Daoy (cell line): ENCODE results near the gene HCN3. TPM values are rescaled to one million over a fixed set of nuclear protein-coding genes. Genes with fewer than 3 reads are reported as not detected.

ENCODE experiments used
- DNase-seq: peaks from one replicate; pipeline ENCODE4 v3.0.0-alpha.2; 2015; ENCODE audit warnings: low read depth
- total RNA-seq: library from RNA; depleted of rRNA; stranded (reverse); fragments of >200 nt; shearing (Covaris generic); gene quantifications from 2 replicates; pipeline ENCODE4 v1.2.3, GENCODE V29; 2014; rRNA removed

Gene HCN3
- total RNA-seq, 1 experiment from 2014 or later: 0.11 TPM

DNA sequence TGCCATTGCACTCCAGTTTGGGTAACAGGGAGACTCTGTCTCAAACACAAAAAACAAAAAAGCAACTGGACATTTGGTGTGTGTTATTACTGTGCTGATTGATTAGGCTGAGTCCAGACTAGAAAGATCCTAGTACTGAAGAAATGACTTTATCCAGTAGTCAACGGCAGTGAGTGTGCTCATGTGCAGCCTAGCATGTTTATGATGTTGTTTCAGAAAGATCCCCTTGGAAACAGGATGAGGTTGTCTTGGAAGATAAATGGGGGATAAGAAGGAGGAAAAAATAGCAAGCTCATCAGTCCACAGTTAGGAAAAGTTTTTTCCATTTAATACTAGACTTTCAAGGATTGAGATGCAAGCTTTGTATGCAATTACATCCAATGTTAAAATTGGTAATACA lies 57.7 kb downstream of the HCN3 start:
- DNase-seq: no peak

Other genes starting within 250 kb of the HCN3 start
- not detected in 2 replicates for gene DCST2, start 243.7 kb upstream of the HCN3 start, total RNA-seq
- gene DCST1, start 243.6 kb upstream of the HCN3 start, total RNA-seq: not detected in 2 replicates
- 44.5 and 46.2 TPM in 2 replicates for gene ADAM15, start 226.1 kb upstream of the HCN3 start, total RNA-seq
- gene EFNA4, start 213.7 kb upstream of the HCN3 start, total RNA-seq: 10.6 and 16.7 TPM in 2 replicates
- 1.1 and 2.4 TPM in 2 replicates for gene EFNA3, start 198.6 kb upstream of the HCN3 start, total RNA-seq
- gene EFNA1, start 149.6 kb upstream of the HCN3 start, total RNA-seq: 24.6 and 34.5 TPM in 2 replicates
- 14.9 and 28.7 TPM in 2 replicates for gene SLC50A1, start 141.6 kb upstream of the HCN3 start, total RNA-seq
- 5.0 and 66.4 TPM in 2 replicates for gene DPM3, start 136.9 kb upstream of the HCN3 start, total RNA-seq
- gene KRTCAP2, start 104.2 kb upstream of the HCN3 start, total RNA-seq: 123 and 131 TPM in 2 replicates
- gene TRIM46, start 103.6 kb upstream of the HCN3 start, total RNA-seq: 0.63 and 1.9 TPM in 2 replicates
- gene THBS3, start 69.6 kb upstream of the HCN3 start, total RNA-seq: 2.9 and 3.2 TPM in 2 replicates
- 81.3 and 96.7 TPM in 2 replicates for gene MTX1, start 68.8 kb upstream of the HCN3 start, total RNA-seq
- 1.6 and 2.7 TPM in 2 replicates for gene ENTREP3, start 22.0 kb upstream of the HCN3 start, total RNA-seq
- gene SCAMP3, start 15.1 kb upstream of the HCN3 start, total RNA-seq: 42.1 and 43.4 TPM in 2 replicates
- 11.5 and 15.1 TPM in 2 replicates for gene CLK2, start 4.0 kb upstream of the HCN3 start, total RNA-seq
- not detected in 2 replicates for gene PKLR, start 24.0 kb downstream of the HCN3 start, total RNA-seq
- gene FDPS, start 31.4 kb downstream of the HCN3 start, total RNA-seq: 219 and 227 TPM in 2 replicates
- 17.1 and 18.6 TPM in 2 replicates for gene RUSC1, start 43.4 kb downstream of the HCN3 start, total RNA-seq